OCI-LY1 (cell line): Measurements from ENCODE around the gene GTF3C2.

ENCODE experiments used
- H2AFZ ChIP-seq: fragments of 200-600 bp; sonication (generic), shearing (Covaris generic); 2 replicates; pipeline ENCODE4 v1.6.0; 2014; ENCODE audit warnings: antibody characterized with exemption, mild to moderate bottlenecking, low read length
- H3F3A ChIP-seq: fragments of 200-600 bp; sonication (generic), shearing (Covaris generic); 2 replicates; pipeline ENCODE4 v1.6.0; 2014; ENCODE audit warnings: mild to moderate bottlenecking, antibody characterized with exemption, low read length, moderate library complexity; ENCODE audit not compliant: insufficient read depth
- H3K27ac ChIP-seq: fragments of 200-600 bp; sonication (generic); 2 replicates; pipeline ENCODE4 v1.5.1; 2014; ENCODE audit warnings: low read length, mixed run types, mild to moderate bottlenecking, low read depth; ENCODE audit not compliant: poor library complexity, severe bottlenecking
- H3K27me3 ChIP-seq: fragments of 200-600 bp; sonication (generic); 2 replicates; pipeline ENCODE4 v1.6.0; 2014; ENCODE audit warnings: antibody characterized with exemption, mild to moderate bottlenecking, low read length, moderate library complexity; ENCODE audit not compliant: insufficient read depth
- H3K36me3 ChIP-seq: fragments of 200-600 bp; sonication (generic); 2 replicates; pipeline ENCODE4 v1.6.1; 2014; ENCODE audit warnings: mild to moderate bottlenecking, antibody characterized with exemption, low read length, moderate library complexity, mixed read lengths; ENCODE audit not compliant: insufficient read depth
- H3K4me1 ChIP-seq: fragments of 200-600 bp; sonication (generic); 2 replicates; pipeline ENCODE4 v1.5.1; 2014; ENCODE audit warnings: mild to moderate bottlenecking, low read length, moderate library complexity; ENCODE audit not compliant: insufficient read depth, severe bottlenecking
- H3K4me2 ChIP-seq: fragments of 200-600 bp; sonication (generic), shearing (Covaris generic); 2 replicates; pipeline ENCODE4 v1.6.1; 2014; ENCODE audit warnings: low read length
- H3K4me3 ChIP-seq: fragments of 200-600 bp; sonication (generic); 2 replicates; pipeline ENCODE4 v1.5.1; 2014; ENCODE audit warnings: low read length, low read depth, mild to moderate bottlenecking, mixed read lengths; ENCODE audit not compliant: poor library complexity, severe bottlenecking
- H3K79me2 ChIP-seq: fragments of 200-600 bp; shearing (Covaris generic); 2 replicates; pipeline ENCODE4 v1.6.1; 2016; ENCODE audit warnings: mixed run types, low read length, mixed read lengths; ENCODE audit not compliant: insufficient read depth
- H3K9ac ChIP-seq: fragments of 200-600 bp; sonication (generic), shearing (Covaris generic); 2 replicates; pipeline ENCODE4 v1.6.1; 2014; ENCODE audit warnings: mild to moderate bottlenecking, low read length, mixed read lengths
- H3K9me2 ChIP-seq: fragments of 200-600 bp; sonication (generic), shearing (Covaris generic); 2 replicates; pipeline ENCODE4 v1.6.1; 2014; ENCODE audit warnings: low read depth, mild to moderate bottlenecking, low read length, mixed read lengths
- H3K9me3 ChIP-seq: fragments of 200-600 bp; shearing (Covaris generic); 2 replicates; pipeline ENCODE4 v1.6.1; 2014; ENCODE audit warnings: low read length, mixed read lengths
- H4K20me1 ChIP-seq: fragments of 200-600 bp; sonication (generic), shearing (Covaris generic); 2 replicates; pipeline ENCODE4 v1.6.0; 2016; ENCODE audit warnings: mild to moderate bottlenecking, low read length; ENCODE audit not compliant: insufficient read depth
- CTCF ChIP-seq: fragments of 200-600 bp; sonication (generic), shearing (Covaris generic); IDR thresholded peaks from 2 replicates; pipeline ENCODE4 v1.5.1; 2017; ENCODE audit warnings: mild to moderate bottlenecking, antibody characterized with exemption, low read length, moderate library complexity, mixed read lengths
- EZH2 ChIP-seq: fragments of 200-600 bp; sonication (generic), shearing (Covaris generic); IDR thresholded peaks from 2 replicates; pipeline ENCODE4 v1.8.0; 2017; ENCODE audit warnings: borderline replicate concordance, mixed run types, mild to moderate bottlenecking, antibody characterized with exemption, low read length, moderate library complexity, mixed read lengths

The GTF3C2 gene

GRCh38 chr2:27370026-27370815, 13.7 kb upstream of the GTF3C2 start, which contains the start of the genes EIF2B4 and SNX17:
EIF2B4 (minus strand) TSS chr2:27370338; CDS start chr2:27370314, 24 bp downstream.
SNX17 (plus strand) TSS chr2:27370616; CDS start chr2:27370744, 128 bp downstream.
- Histone ChIP-seq H3K9me3 (no peaks in the 10 kb centered on the region), H3K79me2 (no peaks in the 10 kb centered on the region), H3K9me2 (no peaks in the 10 kb centered on the region)

GRCh38 chr2:27369471-27370025, 13.0 kb upstream of the GTF3C2 start:
- Histone ChIP-seq H3K27me3 (no peaks in the 10 kb centered on the region), H3K9me3 (no peaks in the 10 kb centered on the region), H3K9me2 (no peaks in the 10 kb centered on the region), H3K9ac (peak overlapping the region; percentile 79), H3K4me1 (peaks cover 25% of the 10 kb centered on the region), H3K36me3 (peaks cover 56% of the 10 kb centered on the region), H3K4me2 (peak overlapping the region; percentile 84), H3K27ac (peak overlapping the region; percentile 3), H2AFZ (no peak overlapping the region), H3K4me3 (peak overlapping the region; percentile 88), H3F3A (no peaks in the 10 kb centered on the region), H3K79me2 (no peaks in the 10 kb centered on the region), H4K20me1 (no peaks in the 10 kb centered on the region)
- no peak for TF ChIP-seq CTCF
- TF ChIP-seq EZH2 = no peak

More at GRCh38 chr2:27370026-27370815, 13.7 kb upstream of the GTF3C2 start, which contains the start of the genes EIF2B4 and SNX17:
- peaks cover 25% of the 10 kb centered on the region for H3K4me1 ChIP-seq
- H3K4me3 ChIP-seq = peak within 1 kb of the TSS; percentile 88
- H3K27ac ChIP-seq = peak within 1 kb of the TSS; percentile 71
- H3K9ac ChIP-seq = peak within 1 kb of the TSS; percentile 85
- peaks cover 60% of the 10 kb centered on the region for H3K36me3 ChIP-seq
- no peaks in the 10 kb centered on the region for H3K27me3 ChIP-seq
- H2AFZ ChIP-seq = no peak within 1 kb of the TSS
- peak within 1 kb of the TSS; percentile 84 for H3K4me2 ChIP-seq
- TF ChIP-seq EZH2 (no peak), CTCF (peak; percentile 86)
- no peaks in the 10 kb centered on the region for H3F3A ChIP-seq
- H4K20me1 ChIP-seq = no peaks in the 10 kb centered on the region

GRCh38 chr2:27363933-27364332, 7.4 kb upstream of the GTF3C2 start:
- Histone ChIP-seq H3K9me3 (no peaks in the 10 kb centered on the region), H4K20me1 (no peaks in the 10 kb centered on the region), H3K27me3 (no peaks in the 10 kb centered on the region), H3K4me1 (peaks cover 4% of the 10 kb centered on the region), H3K9ac (no peak overlapping the region), H3K4me2 (no peak overlapping the region), H2AFZ (no peak overlapping the region), H3K79me2 (no peaks in the 10 kb centered on the region), H3K4me3 (no peak overlapping the region), H3K27ac (no peak overlapping the region), H3F3A (no peaks in the 10 kb centered on the region), H3K36me3 (peaks cover 49% of the 10 kb centered on the region), H3K9me2 (no peaks in the 10 kb centered on the region)
- TF ChIP-seq EZH2 (no peak), CTCF (no peak)
